RKO (cell line): ENCODE results near the gene LIAS.
"Not testable (repeated sequence)": the region's sequence is repeated elsewhere in the genome, so short reads cannot be mapped to it uniquely, and the experiment has no call there.

Source experiments
- DNase-seq: peaks from one replicate; pipeline ENCODE4 v3.0.0-alpha.2; 2016; ENCODE audit warnings: low spot score

Gene LIAS

GRCh38 chr4:39452860-39453587 is 5.8 kb upstream of the LIAS start:
- no peak for DNase-seq

- DNase-seq: no peak
Observed at GRCh38 chr4:39453738-39454137, 5.1 kb upstream of the LIAS start.

- DNase-seq: no peak
Observed at GRCh38 chr4:39455486-39455885, 3.4 kb upstream of the LIAS start.

- no peak for DNase-seq
Observed at GRCh38 chr4:39456946-39457763, 1.7 kb upstream of the LIAS start.

GRCh38 chr4:39458161-39458504 is 723 bp upstream of the LIAS start:
- not testable (repeated sequence) for DNase-seq

- DNase-seq: peak; percentile 90
Observed at GRCh38 chr4:39464886-39465501, 6.1 kb downstream of the LIAS start.

GRCh38 chr4:39466747-39467146 is 7.9 kb downstream of the LIAS start:
- DNase-seq: no peak

GRCh38 chr4:39467464-39467863 is 8.6 kb downstream of the LIAS start:
- no peak for DNase-seq

GRCh38 chr4:39469429-39470077 is 10.7 kb downstream of the LIAS start:
- DNase-seq: peak; percentile 93

- no peak for DNase-seq
Observed at GRCh38 chr4:39470402-39470801, 11.5 kb downstream of the LIAS start.

GRCh38 chr4:39472396-39472795 is 13.5 kb downstream of the LIAS start:
- no peak for DNase-seq

- DNase-seq: peak; percentile 42
Observed at GRCh38 chr4:39476187-39476895, 17.5 kb downstream of the LIAS start.

- DNase-seq: no peak
Observed at GRCh38 chr4:39480251-39480650, 21.4 kb downstream of the LIAS start.

GRCh38 chr4:39480902-39481695 is 22.2 kb downstream of the LIAS start:
- no peak for DNase-seq

- DNase-seq: no peak
Observed at GRCh38 chr4:39484582-39485272, 25.9 kb downstream of the LIAS start.

GRCh38 chr4:39486221-39486804 is 27.5 kb downstream of the LIAS start:
- DNase-seq: no peak

GRCh38 chr4:39490322-39490721 is 31.5 kb downstream of the LIAS start:
- DNase-seq: no peak

GRCh38 chr4:39494354-39494753 is 35.5 kb downstream of the LIAS start:
- no peak for DNase-seq

- DNase-seq: no peak
Observed at GRCh38 chr4:39495446-39496213, 36.8 kb downstream of the LIAS start.
